Inflammatory macrophage treated with lipopolysaccharide for 4 hours (primary cell): ENCODE measurements around the gene AFAP1L1.

Experiments used
- DNase-seq: peaks from one replicate; pipeline ENCODE4 v3.0.0-alpha.2; 2020

The AFAP1L1 gene

GRCh38 chr5:149317281-149318048 lies 45.8 kb downstream of the AFAP1L1 start:
- DNase-seq, result peak; percentile 27

- DNase-seq, result no peak
These were observed 47.5 kb downstream of the AFAP1L1 start for GRCh38 chr5:149319174-149319573.

- no peak for DNase-seq
These were observed 49.2 kb downstream of the AFAP1L1 start for GRCh38 chr5:149320791-149321330.

- no peak for DNase-seq
These were observed 50.9 kb downstream of the AFAP1L1 start for GRCh38 chr5:149322518-149322917.

GRCh38 chr5:149323210-149323609 lies 51.6 kb downstream of the AFAP1L1 start:
- no peak for DNase-seq

GRCh38 chr5:149323621-149324205 lies 52.1 kb downstream of the AFAP1L1 start:
- DNase-seq, result no peak

- no peak for DNase-seq
These were observed 53.0 kb downstream of the AFAP1L1 start for GRCh38 chr5:149324641-149325040.

- DNase-seq, result no peak
These were observed 53.6 kb downstream of the AFAP1L1 start for GRCh38 chr5:149325166-149325735.

GRCh38 chr5:149325894-149326293 lies 54.2 kb downstream of the AFAP1L1 start:
- no peak for DNase-seq

- DNase-seq, result no peak
These were observed 55.0 kb downstream of the AFAP1L1 start for GRCh38 chr5:149326611-149327010.

- no peak for DNase-seq
These were observed 56.5 kb downstream of the AFAP1L1 start for GRCh38 chr5:149328177-149328576.

GRCh38 chr5:149333711-149334443 lies 62.2 kb downstream of the AFAP1L1 start:
- no peak for DNase-seq

GRCh38 chr5:149337736-149338135 lies 66.1 kb downstream of the AFAP1L1 start:
- no peak for DNase-seq

GRCh38 chr5:149338364-149338763 lies 66.7 kb downstream of the AFAP1L1 start:
- DNase-seq, result no peak

GRCh38 chr5:149340920-149341319 lies 69.3 kb downstream of the AFAP1L1 start:
- DNase-seq, result no peak

- DNase-seq, result no peak
These were observed 70.2 kb downstream of the AFAP1L1 start for GRCh38 chr5:149341876-149342275.

GRCh38 chr5:149344151-149344550 lies 72.5 kb downstream of the AFAP1L1 start:
- DNase-seq, result no peak

GRCh38 chr5:149345147-149345891 lies 73.7 kb downstream of the AFAP1L1 start, which contains the start of gene GRPEL2:
TSS of gene GRPEL2 (plus strand) at chr5:149345499. CDS start at chr5:149345540, 41 bp downstream.
- DNase-seq, result peak; percentile 99

- peak; percentile 33 for DNase-seq
These were observed 74.2 kb downstream of the AFAP1L1 start for GRCh38 chr5:149345892-149346222.

GRCh38 chr5:149348518-149348917 lies 76.9 kb downstream of the AFAP1L1 start:
- DNase-seq, result no peak

- DNase-seq, result no peak
These were observed 77.7 kb downstream of the AFAP1L1 start for GRCh38 chr5:149349382-149349781.

- no peak for DNase-seq
These were observed 80.5 kb downstream of the AFAP1L1 start for GRCh38 chr5:149352169-149352568.

- no peak for DNase-seq
These were observed 82.3 kb downstream of the AFAP1L1 start for GRCh38 chr5:149353911-149354310.
